GM21381 (cell line): ENCODE measurements around the gene PHLDA2.
"Not testable (repeated sequence)": the region's sequence is repeated elsewhere in the genome, so short reads cannot be mapped to it uniquely, and the experiment has no call there.

Experiments used
- ATAC-seq: cut with Tn5 transposase; IDR thresholded peaks from one replicate; pipeline ENCODE4 v1.9.1; 2021; ENCODE audit warnings: mild to moderate bottlenecking, moderate library complexity; ENCODE audit not compliant: unreplicated experiment

Gene PHLDA2

DNA sequence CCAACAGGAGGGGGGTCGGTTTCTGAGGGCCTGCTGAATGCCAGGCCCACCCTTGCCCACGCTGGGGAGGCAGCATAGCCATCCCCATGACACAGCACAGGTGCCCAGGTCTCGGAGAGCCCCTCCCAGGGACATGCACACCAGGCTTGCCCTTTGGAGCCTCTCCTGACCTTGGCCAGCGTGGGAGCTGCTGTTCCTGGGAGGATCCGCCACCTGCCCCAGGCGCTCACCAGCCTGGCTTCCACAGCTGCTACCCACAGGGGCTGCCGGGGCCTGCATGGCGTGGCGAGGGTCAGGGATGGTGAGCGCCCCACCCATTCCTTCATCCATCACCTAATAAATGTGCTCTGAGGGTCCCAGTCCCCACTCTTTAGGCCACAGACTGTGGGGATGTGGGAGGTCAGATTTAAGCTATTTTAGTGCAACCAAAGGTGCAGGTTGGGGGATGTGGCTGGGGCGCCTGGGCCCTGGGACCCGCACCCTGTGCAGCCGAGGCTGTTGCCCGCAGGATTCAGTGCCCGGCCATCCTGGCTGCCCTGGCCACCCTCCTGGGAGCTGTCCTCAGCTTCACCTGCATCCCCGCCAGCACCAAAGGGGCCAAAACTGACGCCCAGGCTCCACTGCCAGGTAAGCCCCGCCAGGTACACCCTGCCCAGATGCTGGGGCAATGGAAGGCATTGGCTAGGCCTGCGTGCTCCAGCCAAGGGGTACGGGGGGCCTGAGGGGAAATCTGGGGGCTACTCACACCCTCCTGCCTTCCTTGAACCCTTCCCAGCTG, 12.9 kb downstream of the PHLDA2 start:
- ATAC-seq: no peak

GRCh38 chr11:2915473-2915872, 13.7 kb downstream of the PHLDA2 start:
- ATAC-seq: no peak

- no peak for ATAC-seq
These were observed 14.6 kb downstream of the PHLDA2 start for GRCh38 chr11:2914455-2915195.

- ATAC-seq: no peak
These were observed 15.4 kb downstream of the PHLDA2 start for GRCh38 chr11:2913776-2914175.

DNA sequence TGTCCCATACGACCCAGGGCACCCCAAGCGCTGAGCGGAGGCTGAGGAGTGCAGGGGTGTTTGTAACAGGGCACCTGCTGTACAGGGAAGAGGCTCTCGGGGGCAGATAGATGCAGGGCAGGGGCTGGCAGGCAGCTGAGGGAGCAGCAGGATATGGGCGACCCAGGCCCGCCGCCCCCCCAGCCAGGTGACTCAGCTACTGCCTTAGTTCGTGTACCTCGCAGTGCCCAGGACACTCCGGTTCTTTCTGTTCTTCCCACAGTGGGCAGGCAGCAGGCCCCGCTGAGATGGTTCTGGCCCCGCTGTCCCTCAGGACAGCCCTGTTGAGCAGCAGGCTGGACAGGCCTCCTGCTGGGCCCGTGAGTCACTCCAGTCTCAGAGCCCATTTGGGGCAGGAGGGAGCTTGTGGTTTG, 16.2 kb downstream of the PHLDA2 start:
- no peak for ATAC-seq

DNA sequence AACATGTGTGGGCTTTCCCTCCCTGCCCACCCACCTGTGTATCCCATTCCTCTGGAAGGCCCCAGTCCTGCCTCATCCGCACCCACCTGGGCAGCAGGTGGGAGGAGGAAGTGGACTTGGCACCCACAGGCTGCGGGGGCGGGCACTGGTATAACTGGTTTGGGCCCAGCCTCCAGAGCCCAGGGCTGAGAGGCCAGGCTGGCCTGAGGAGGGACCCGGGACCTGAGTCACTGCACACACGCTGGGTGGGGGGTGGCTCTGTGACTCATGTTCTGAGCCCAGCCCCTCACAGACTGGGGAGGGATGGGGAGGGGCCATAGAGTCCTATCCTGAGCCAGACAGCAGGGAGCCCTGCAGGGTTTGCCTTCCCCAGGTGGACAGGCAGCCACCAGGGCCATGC, 16.7 kb downstream of the PHLDA2 start:
- no peak for ATAC-seq

DNA sequence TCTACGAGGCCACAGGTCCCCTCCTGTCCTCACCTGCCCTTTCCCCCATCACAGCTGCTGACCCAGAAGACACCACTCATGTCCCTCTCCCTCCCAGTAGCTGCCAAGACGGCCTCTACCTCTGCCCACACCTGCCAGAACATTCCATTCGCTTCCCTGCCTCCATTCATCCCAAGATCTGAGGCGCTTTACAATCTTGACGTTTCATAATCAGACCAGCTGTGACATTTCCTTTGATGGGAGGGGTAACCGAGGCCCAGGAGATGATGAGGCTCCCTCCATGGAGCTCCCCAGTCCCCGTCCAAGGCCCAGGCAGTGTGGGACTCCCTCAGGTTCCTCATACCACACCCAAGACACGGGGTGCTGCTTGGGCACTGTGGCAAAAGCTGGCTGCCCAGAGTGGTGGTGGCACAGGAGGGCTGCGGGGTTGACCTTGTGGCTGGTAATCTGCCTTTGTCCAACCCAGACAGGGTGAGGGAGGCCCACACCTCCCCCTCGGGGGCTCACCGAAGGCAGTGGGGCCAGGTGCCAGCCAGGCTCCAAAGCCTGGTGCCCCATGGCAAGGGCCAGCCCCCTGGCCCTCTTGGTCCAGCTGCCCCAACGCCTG, 17.3 kb downstream of the PHLDA2 start:
- no peak for ATAC-seq

DNA sequence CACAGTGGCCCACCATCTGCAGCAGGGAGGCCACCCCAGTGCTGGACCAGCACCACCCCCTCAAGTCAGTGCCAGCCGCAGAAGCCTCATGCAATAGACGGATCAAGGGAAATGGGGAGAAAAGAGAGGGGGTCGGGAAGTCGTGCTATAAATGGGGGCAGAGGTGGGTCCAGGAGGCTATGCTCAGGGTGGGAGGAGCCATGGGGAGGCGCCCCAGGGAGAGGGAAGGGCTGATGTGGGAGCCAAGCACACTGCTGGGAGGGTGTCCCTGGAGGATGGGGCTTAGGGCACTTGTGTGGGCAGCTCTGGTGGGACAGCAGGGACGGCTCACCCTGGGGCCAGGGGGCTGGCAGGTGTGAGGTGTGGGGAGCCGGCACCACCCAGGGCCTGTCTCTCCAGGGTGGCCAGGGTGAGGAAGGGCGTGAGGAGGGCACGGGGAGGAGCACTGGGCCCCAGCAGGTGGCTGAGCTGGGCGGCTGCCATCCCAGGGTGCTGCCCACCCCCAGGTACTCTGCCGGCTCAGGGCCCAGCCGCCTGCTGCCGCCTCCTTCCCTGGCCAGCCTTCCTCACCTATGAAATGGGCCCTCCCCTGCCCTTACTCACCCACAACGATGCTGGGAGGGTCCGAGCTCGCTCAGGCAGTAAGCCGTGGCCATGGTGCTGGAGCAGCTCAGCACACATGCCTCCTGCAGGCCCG, 18.0 kb downstream of the PHLDA2 start:
- ATAC-seq: no peak

DNA sequence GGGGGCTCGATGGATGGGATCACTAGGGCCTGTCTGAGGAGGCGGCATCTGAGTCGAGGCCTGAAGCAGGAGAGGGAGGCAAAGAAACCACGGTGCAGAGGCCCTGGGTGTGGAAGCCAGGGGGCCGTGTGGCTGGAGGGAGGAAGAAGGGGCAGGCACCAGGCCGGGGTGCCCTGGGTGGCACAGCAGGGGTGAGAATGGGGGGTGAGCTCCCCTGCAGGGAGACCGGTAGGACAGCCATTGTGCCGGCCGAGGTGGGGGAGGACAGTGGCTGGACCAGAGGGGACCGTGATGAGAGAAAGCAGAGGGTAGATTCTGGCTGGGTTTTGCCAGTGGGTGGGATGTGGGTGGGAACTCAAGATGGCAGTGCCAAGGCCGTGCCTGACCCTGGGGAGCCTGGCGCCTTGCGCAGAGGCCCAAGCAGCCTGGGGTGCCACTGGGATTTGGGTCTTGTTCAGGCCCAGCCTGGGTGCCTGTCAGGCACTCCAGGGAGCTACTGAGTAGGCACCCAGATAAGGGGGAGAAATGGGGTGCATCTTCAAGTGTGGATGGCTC, 18.7 kb downstream of the PHLDA2 start:
- no peak for ATAC-seq

- ATAC-seq: no peak
These were observed 19.9 kb downstream of the PHLDA2 start for GRCh38 chr11:2909133-2909902.

DNA sequence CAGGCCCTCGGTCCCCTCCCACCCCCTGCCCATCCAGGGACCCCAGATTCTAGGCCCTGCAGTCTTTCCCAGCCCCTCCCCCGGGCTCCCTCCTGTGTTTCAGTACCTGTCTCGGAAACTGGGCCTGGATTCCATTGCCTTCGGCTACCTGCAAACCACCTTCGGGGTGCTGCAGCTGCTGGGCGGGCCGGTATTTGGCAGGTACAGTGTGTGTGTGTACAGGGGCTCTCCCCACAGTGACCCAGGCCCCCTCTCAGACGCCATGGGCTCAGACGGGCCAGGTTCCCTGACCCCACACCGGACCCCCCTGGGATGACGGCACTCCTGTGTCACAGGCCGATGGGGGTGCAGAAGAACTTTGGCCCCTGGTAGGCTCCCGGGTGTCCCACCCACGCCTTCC, 21.1 kb downstream of the PHLDA2 start:
- ATAC-seq: no peak

DNA sequence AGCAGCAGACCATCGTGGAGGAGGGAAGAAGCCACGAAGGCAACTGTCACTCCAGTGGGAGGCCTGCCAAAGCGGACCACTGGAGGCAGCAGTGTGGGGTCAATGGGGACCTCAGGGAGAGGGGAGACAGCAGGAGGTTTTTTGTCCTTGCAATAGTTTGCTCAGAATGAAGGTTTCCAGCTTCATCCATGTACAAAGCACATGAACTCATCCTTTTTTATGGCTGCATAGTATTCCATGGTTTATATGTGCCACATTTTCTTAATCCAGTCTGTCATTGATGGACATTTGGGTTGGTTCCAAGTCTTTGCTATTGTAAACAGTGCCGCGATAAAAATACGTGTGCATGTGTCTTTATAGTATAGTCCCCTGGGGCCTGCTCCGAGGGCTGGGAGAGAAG, 23.9 kb downstream of the PHLDA2 start:
- not testable (repeated sequence) for ATAC-seq

DNA sequence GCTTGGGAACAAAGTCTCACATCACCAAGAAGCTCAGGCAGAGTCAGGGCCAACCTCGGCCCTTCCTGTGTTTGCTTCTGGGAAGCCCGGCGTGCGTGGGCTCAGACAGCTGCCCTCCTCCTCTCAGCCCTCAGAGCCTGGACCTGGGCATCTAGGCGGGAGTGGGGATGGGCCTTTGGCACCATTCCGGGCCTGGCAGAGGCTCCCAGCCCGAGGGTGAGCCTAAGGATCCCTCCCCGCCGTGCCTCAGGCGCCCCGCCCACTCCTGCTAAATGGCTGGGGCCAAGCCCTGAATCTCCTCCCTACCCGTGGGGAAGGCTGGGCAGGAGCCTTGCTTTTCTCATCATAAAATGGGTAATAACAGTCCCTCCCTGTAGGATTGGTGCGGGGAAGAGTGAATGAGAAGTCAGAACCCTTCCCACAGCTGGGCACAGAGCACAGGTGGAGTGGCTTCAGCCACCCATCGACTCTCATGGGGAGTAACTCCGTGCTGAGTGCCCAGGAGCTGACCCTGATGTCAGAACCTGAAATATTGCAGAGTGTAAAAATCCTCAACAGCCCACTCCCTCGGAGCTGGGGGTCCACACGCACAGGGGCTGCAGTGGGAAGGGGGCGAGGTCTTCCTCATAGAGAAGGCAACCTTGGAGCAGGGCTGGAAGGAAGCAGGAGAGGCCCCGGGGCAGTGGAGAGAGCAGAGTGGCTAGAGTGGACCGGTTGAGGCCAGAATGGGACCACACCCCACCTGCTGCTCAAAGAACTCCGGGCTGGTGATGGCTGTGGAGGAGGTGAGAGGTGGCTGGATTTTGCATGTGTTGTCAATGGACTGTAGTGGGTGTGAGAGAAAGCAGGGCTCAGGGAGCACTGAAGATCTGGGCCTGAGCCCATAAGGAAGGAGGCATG, 24.8 kb downstream of the PHLDA2 start:
- ATAC-seq: no peak

GRCh38 chr11:2903672-2904011, 25.6 kb downstream of the PHLDA2 start:
- ATAC-seq: no peak

GRCh38 chr11:2902784-2903671, 26.2 kb downstream of the PHLDA2 start:
- ATAC-seq: peak; percentile 9

- peak; percentile 95 for ATAC-seq
These were observed 27.1 kb downstream of the PHLDA2 start for GRCh38 chr11:2901854-2902783.

DNA sequence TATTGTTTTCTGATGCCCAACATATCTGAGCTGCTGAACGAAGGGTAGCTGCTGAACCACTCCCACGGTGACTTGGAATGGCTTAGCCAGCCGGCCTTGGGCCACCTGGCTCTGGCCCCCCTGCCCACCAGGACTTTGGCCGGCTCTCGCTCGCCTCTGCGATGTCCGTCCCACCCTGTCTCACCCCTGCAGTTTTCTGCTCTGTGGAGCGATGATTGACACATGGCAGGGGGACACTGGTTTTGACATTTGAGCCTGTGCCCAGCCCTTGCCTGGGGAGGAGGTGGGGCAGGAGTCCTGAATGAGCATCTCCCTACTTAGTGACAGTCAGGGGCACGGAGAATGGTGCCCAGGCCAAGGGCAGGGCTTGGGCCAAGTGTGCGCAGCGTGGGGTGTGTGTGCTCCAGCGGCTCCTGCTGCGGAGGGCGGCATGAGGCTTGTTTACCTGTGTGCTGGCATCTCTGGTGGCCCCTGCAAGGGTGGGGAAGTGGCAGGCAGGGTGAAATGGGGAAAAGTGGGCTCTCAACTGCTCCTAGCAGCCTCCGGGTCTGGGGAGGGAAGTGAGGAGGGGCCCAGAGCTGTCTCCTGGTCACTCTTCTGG, 27.9 kb downstream of the PHLDA2 start:
- no peak for ATAC-seq
